Duodenal mucosa (tissue), 2 donors: ENCODE measurements around the gene PLEKHB2.
"Not testable (repeated sequence)": the region's sequence is repeated elsewhere in the genome, so short reads cannot be mapped to it uniquely, and the experiment has no call there.

Experiments used
- H3K27ac ChIP-seq: one replicate; pipeline ENCODE4 v1.7.0; 2013; ENCODE audit warnings: low read depth, low read length
- H3K27me3 ChIP-seq, 2 donors: one replicate each; pipeline ENCODE4 v1.7.0; 2013; ENCODE audit warnings: low read length in 2 of 2, control low read depth in 1 of 2; ENCODE audit not compliant: insufficient read depth in 2 of 2, control insufficient read depth in 1 of 2
- H3K36me3 ChIP-seq, 2 donors: one replicate each; pipeline ENCODE4 v1.7.0; 2013; ENCODE audit warnings: low read length in 2 of 2, control low read depth in 1 of 2; ENCODE audit not compliant: insufficient read depth in 2 of 2, control insufficient read depth in 1 of 2
- H3K4me1 ChIP-seq, 2 donors: one replicate each; pipeline ENCODE4 v1.7.0; 2013; ENCODE audit warnings: low read length in 2 of 2, control low read depth in 1 of 2; ENCODE audit not compliant: insufficient read depth in 2 of 2, control insufficient read depth in 1 of 2
- H3K4me3 ChIP-seq, 2 donors: one replicate each; pipeline ENCODE4 v1.7.0; 2013; ENCODE audit warnings: low read length in 2 of 2, low read depth in 1 of 2
- H3K9ac ChIP-seq, 2 donors: one replicate each; pipeline ENCODE4 v1.7.0; 2013; ENCODE audit warnings: low read length in 2 of 2, low read depth in 1 of 2
- H3K9me3 ChIP-seq, 2 donors: one replicate each; pipeline ENCODE4 v1.7.0; 2013; ENCODE audit warnings: low read length in 2 of 2, control low read depth in 1 of 2; ENCODE audit not compliant: control insufficient read depth in 1 of 2

Gene PLEKHB2

DNA sequence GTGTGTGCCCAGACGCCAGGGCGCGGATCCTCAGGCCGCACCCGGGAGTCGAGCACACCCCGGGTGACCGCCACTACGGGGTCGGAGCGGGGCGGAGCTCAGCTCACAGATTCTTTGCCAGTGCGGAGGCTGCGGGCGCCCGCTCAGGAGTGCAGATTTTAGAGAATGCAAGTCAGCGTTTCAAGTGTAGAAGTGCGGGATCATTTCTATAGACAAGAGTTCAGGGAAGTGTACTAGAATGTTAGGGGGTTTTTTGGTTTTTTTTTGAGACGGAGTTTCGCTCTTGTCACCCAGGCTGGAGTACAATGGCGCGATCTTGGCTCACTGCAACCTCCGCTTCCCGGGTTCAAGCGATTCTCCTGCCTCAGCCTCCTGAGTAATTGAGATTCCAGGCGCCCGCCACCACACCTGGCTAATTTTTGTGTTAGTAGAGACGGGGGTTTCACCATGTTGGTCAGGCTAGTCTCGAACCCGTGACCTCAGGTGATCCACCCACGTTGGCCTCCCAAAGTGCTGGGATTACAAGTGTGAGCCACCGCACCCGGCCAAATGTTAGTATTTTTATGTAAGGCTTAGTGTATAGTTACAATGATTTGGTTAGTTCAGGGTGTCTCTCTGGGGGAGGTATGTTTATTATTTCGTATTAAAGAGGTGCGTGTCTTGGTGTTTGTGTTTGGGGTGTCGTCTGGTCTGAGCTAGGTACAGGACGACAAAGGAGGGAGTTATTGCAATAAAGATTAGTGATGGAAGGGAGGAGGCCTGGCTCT is 11.3 kb upstream of the PLEKHB2 start:
- Histone ChIP-seq H3K36me3 (peaks cover 0 to 4% of the 10 kb centered on the region in 2 donors), H3K27ac (peak overlapping the region; percentile 98), H3K4me3 (peak overlapping the region; percentile 86 to 90), H3K4me1 (peaks cover 4 to 13% of the 10 kb centered on the region in 2 donors), H3K9ac (peak overlapping the region; percentile 74 to 78), H3K27me3 (no peaks in the 10 kb centered on the region), H3K9me3 (no peaks in the 10 kb centered on the region)

DNA sequence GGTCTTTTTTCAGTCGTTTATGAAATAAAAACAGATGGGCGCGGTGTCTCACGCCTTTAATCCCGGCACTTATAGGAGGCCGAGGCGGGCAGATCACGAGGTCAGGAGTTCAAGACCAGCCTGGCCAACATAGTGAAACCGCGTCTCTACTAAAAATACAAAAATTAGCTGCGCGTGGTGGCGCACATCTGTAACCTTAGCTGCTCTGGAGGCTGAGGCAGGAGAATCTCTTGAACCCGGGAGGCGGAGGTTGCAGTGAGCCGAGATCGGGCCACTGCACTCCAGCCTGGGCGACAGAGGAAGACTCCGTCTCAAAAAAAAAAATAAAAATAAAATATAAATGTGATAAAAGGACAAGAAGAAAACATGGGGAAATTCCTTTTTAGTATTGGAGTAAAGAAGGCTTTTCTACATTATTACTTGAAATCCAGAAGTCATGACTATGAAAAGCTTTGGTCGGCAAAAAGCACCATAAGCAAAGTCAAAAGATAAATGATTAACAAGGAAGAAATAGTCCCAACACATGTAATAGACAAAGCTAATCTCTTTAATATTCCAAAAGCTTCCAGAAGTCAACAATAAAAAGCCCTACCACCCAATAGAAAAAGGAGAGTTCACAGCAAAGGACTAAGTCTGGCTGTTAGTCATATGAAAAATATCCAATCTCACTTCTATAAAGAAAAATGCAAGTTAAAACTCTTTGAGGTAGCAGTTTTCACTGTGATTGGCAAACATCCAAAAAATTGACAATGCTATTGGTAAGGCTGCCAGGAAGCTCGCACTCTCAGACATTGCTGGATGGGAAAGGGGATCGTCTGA is 10.5 kb upstream of the PLEKHB2 start:
- Histone ChIP-seq H3K9me3 (no peaks in the 10 kb centered on the region), H3K27ac (no peak overlapping the region), H3K4me3 (peak overlapping the region; percentile 86 to 90), H3K9ac (peak overlapping the region in 1 of 2 donors; percentile 78), H3K36me3 (no peaks in the 10 kb centered on the region), H3K27me3 (no peaks in the 10 kb centered on the region), H3K4me1 (peaks cover 4 to 13% of the 10 kb centered on the region in 2 donors)

DNA sequence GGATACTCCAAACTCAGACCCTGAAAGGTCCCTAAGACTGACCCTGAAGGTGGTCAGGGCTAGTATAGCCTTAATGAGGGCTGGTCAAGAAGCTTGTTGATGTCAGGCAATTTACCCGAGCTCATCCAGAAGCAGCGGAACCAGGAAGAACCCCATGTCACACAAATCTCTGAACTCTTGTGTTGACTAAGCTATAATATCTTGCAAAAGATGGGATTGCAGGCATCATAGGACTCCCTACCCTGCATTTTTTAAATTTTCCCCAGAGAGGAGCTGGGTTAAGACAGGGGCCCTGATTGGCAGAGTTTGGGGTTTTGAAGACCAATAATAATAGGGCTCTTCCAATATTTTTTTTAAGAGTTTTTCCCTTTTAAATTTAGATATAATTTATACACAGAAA is 2.0 kb upstream of the PLEKHB2 start:
- Histone ChIP-seq H3K4me3 (no peak overlapping the region), H3K27ac (no peak overlapping the region)

DNA sequence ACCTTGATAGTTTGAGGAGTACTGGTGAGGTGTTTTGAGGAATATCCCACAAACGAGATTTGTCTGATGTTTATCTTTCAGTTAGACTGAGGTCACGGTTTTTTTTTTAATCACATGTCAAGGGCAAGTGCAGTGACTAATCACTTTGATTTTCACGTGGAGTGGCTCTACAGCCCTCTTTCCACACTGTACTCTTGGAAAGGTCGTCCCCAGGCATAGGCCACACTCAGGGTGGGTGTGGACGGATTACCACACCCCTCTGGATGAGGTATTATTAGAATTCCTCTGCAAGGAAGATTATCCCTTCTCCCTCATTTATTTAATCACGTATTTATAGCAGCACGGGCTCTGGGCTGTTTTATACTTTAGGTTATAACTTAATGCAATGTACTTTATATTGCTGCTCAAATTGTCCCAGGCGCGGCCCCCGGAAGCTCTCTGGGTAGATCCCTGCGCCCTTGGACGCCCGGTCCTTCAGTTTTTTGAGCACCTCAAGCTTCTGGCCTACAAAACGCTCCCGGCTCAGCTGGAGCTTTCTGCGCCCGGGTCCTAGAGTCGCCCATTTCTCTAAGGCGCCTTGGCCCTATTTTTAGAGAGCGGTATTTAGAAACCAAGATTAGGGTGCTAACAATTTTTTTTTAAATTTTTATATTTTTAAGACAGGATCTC is 515 bp upstream of the PLEKHB2 start:
- no peaks in the 10 kb centered on the region for H3K27me3 ChIP-seq
- no peaks in the 10 kb centered on the region for H3K9me3 ChIP-seq
- H3K4me3 ChIP-seq: peak overlapping the region; percentile 77 to 96
- H3K9ac ChIP-seq: peak overlapping the region; percentile 92 to 94
- peaks cover 18 to 26% of the 10 kb centered on the region in 2 donors for H3K4me1 ChIP-seq
- H3K27ac ChIP-seq: peak overlapping the region; percentile 89
- no peaks in the 10 kb centered on the region for H3K36me3 ChIP-seq

More for the DNA sequence above, 2.0 kb upstream of the PLEKHB2 start:
- Histone ChIP-seq H3K4me1 (peaks cover 18 to 26% of the 10 kb centered on the region in 2 donors), H3K27me3 (no peaks in the 10 kb centered on the region), H3K9me3 (no peaks in the 10 kb centered on the region), H3K9ac (no peak overlapping the region), H3K36me3 (no peaks in the 10 kb centered on the region)

DNA sequence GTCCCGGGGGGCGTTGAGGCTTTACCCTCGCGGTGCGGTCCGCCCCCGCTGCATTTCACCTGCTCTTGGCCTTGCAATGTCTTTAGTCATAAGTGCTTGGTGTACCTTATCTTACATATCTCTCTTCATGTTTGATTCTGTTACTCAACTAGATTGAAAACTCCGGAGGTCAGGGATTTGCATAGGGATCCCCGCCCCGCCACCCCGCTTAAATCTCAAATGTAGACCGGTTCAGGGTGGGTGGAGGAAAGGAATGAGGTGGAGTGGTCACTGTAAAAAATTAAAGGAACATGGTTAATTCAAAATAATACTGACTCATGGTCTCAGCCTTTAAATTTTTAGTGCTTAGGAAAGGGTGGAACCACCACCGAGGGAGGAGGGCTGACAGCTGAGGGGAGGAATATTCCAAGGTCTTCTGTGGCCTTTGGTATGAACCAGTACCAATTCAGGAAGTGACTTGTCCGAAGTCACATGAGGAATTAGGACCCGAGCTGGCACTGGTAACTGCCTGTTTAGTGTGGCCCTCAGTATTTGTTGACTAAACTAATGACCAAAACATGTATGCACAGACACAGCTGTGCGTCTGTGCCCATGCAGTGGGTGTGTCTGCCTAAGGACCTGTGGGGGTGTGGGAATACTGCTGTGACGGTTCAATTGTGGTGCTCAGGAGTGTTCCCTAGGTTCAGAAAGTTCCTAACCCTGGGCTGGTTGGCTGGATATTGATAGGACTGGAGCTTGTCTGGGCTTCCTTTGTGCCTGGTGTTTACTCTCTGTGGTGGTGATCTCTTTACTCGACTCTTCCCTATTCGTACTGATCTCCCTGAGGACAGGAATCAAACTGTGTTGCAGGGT is 1.0 kb downstream of the PLEKHB2 start:
- H3K9me3 ChIP-seq: no peaks in the 10 kb centered on the region
- H3K9ac ChIP-seq: peak overlapping the region; percentile 92 to 94
- H3K4me1 ChIP-seq: peaks cover 18 to 26% of the 10 kb centered on the region in 2 donors
- no peaks in the 10 kb centered on the region for H3K36me3 ChIP-seq
- peak overlapping the region; percentile 77 to 96 for H3K4me3 ChIP-seq
- no peaks in the 10 kb centered on the region for H3K27me3 ChIP-seq
- peak overlapping the region; percentile 89 for H3K27ac ChIP-seq

DNA sequence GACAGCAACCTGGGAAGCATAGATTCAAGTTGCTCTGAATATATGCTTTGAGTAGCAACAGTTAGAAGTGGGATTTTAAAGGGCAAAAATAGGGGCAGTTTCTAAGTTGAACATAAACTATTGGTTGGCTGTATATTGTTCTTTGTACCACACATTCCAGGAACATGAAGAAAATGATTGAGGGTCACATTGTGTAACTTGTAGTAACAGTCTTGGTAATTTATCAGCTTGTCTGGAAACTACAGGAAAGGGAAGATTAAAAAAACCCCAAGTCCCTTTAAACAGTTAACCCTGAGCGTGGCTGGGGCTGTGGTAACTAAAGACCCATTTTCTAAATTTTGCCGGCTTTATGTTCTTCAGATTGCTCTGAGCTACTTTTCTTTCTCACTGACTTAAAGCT is 7.4 kb downstream of the PLEKHB2 start:
- Histone ChIP-seq H3K27me3 (no peaks in the 10 kb centered on the region), H3K4me3 (no peak overlapping the region), H3K9ac (no peak overlapping the region), H3K9me3 (no peaks in the 10 kb centered on the region), H3K4me1 (no peaks in the 10 kb centered on the region), H3K36me3 (peaks cover 4 to 7% of the 10 kb centered on the region in 2 donors), H3K27ac (no peak overlapping the region)

DNA sequence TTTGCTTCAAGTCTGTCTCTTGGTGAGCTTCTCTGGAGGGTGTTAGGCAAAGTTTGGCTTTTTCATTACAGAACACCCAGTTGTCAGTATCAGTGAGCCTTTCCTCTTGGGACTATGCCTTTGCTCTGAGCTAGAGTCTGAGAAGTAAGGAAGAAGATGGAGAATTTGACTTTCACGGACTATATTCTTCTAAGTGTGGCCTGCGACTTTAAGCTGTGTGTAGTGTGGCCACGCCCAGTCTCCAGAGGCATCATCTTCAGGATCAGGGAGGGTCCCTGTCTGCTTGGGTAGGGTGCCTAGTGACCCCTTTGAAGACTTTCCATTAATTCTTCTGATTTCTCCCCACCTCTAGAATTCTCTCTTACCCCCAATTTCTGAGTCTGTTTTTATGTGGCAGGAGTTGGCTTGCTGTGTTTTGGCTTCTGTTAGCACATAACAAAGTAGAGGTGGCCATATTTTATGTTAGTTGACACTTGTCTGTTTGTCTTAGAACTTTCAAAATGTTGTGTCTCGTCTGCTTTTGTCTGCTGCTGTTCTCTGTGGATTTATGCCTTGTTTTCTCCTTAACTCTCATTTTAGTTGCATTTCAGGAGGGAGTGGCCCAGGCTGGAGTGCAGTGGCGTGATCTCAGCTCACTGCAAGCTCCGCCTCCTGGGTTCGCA is 8.6 kb downstream of the PLEKHB2 start:
- H3K27ac ChIP-seq: no peak overlapping the region
- no peaks in the 10 kb centered on the region for H3K9me3 ChIP-seq
- peaks cover 4 to 7% of the 10 kb centered on the region in 2 donors for H3K36me3 ChIP-seq
- H3K9ac ChIP-seq: no peak overlapping the region
- no peaks in the 10 kb centered on the region for H3K4me1 ChIP-seq
- no peak overlapping the region for H3K4me3 ChIP-seq
- no peaks in the 10 kb centered on the region for H3K27me3 ChIP-seq

DNA sequence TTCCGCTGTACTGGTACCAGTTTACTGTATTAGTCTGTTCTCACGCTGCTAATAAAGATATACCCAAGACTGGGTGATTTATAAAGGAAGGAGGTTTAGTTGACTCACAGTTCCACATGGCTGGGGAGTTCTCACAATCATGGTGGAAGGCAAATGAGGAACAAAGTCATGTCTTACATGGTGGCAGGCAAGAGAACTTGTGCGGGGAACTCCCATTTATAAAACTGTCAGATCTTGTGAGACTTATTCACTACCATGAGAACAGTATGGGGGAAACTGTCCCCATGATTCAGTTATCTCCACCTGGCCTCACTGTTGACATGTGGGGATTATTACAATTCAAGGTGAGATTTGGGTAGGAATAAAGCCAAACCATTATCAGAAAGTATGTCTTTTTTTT is 9.8 kb downstream of the PLEKHB2 start:
- not testable (repeated sequence) for H3K27me3 ChIP-seq, H3K4me3 ChIP-seq, H3K9ac ChIP-seq, H3K9me3 ChIP-seq, H3K36me3 ChIP-seq, H3K4me1 ChIP-seq, H3K27ac ChIP-seq

DNA sequence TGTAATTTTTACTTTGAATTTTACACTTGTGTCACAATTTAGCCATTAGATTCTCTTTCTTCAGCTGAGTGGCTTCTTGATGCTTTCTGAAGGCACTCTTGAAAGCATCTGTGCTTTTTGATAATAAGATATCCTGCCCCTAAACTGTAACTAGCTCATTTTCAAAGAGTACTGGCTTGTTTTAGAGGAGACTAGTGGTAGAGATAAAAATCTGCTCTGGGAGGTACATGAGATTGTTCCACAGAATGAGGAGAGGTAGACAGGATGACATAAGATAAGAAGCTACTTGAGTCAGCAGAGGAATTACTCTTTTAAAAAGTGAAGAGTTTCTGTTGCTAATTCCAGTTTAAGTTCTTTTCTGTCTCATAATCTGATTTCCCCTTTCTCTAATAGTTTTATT is 10.6 kb downstream of the PLEKHB2 start:
- no peaks in the 10 kb centered on the region for H3K9me3 ChIP-seq
- no peak overlapping the region for H3K27ac ChIP-seq
- peaks cover 4 to 7% of the 10 kb centered on the region in 2 donors for H3K36me3 ChIP-seq
- no peak overlapping the region for H3K4me3 ChIP-seq
- no peaks in the 10 kb centered on the region for H3K27me3 ChIP-seq
- no peak overlapping the region for H3K9ac ChIP-seq
- H3K4me1 ChIP-seq: no peaks in the 10 kb centered on the region
